NCI-H128 (cell line): ENCODE results near the gene IQGAP3.

Source experiments
- DNase-seq: peaks from one replicate; lab custom pipeline; 2025; ENCODE audit not compliant: unreplicated experiment; lab: John Stamatoyannopoulos, UW

Gene IQGAP3

DNA sequence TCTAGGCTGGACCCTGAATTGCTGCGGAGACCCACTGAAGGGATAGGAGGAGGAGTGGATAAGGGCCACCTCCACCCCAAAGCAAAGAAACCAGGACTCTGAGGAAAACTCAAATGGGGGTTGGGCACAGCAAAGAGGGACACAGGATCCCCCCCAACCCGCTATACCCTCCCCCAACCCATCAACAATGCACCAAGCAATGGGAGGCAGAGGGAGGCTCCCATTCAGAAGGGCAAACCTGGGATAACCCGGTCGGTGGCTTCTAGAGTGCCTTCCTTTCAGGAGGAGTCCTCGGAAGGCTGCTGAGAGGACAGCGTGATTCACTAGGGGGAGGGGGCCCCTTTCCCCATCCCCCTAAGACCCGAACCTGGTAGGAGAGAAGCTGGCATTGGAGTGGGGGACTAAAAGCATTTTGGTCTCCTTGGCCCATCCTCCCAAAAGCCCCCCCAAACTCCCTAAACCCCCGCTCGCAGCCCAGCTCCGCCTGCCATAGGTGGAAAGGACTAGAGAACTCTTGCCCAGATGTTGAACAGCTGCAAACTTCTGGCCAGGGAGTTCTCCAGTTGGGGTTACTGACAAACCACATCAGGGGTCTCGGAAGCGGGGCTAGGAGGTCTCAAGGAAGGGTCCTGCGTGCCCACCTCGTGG is 73.0 kb downstream of the IQGAP3 start:
- no peak for DNase-seq

GRCh38 chr1:156498432-156499193 is 73.8 kb downstream of the IQGAP3 start:
- no peak for DNase-seq

- DNase-seq, result no peak
Observed at GRCh38 chr1:156497743-156498431, 74.5 kb downstream of the IQGAP3 start.

DNA sequence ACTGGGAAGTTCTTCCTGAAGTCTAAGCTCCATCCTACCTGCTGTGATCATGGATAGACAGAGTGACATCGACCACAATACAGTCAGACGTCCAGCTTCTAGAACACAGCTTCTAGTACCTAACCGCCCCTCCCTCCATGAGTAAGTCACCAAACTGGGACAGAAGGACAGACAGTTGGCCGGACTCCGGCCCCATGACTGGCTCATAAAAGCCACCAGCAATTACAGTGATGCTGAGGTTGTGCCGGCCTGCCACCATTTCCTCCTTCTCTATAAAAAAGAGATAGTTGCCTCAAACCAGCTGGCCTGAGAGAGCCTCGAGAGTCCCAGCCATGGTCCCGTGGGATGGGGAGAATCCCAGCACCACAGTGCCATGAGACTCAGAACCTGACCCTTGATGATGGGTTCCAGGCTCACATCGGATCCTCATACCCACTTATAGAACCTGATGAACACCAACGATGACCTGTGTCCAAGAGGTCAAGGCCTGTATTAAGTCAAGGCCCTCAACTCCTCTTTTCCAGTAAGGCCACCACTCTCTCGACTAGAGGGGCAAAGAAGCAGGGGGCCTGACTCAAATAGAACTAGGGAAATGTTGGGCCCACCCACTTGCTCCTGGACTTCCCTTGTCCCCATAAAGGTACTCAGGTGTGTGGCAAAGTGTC is 75.2 kb downstream of the IQGAP3 start:
- no peak for DNase-seq

DNA sequence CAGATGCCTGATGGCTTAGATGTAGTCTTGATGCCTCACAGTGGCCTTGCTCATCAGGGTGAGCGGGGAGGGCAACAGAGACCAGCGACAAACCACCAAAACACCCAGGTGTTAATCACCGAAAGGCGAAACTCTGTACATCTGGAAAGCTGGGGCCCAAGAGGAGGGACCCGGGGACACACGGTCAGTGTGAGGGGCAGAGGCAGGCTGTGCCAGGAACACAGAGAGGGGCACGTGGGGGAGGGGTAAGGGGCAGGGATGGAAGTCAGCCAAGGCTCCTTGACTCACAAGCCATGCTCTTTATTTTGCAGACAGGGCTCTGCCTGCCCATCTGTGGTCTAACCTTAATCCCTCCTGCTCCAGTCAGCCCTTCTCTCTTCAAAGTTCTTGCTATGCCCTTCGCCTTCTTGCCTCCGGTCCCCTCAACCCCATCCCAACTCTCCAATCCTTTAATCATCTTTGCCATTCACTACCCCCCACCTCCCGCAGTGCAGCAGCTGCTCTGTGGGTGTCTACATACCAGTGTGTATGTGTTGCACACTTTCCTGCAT is 76.1 kb downstream of the IQGAP3 start:
- no peak for DNase-seq

DNA sequence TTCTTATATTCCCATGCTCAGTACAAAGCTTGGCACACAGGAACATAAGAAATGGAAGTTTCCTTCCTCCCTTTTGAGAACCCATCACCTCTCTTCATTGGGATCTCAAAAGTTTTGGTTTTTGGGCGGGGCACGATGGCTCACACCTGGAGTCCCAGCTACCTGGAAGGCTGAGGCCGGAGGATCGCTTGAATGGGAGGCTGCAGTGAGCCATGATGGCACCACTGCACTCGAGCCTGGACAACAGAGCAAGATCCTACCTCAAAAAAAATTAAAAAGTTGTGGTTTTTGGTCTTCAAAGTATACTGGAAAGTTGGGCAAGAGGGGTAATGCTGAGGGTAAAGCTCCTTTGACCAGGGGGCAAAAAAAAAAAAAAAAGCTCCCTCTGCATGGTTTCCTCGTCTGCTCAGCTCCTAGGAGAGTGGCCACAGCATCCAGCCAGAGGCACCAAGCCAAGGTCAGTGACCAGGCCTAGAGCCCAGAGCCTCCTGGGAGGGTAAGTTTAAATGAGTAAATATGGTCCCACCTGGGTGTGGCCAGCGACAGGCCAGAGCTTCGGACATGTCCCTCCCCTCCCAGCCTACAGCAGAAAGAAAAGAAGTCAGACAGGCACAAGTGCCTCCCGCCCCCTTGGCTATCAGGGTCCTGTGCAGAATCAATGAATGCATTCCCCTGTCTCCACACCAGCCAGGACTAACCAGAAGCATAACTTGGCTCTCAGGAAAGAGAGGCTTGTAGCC is 76.8 kb downstream of the IQGAP3 start:
- no peak for DNase-seq

DNA sequence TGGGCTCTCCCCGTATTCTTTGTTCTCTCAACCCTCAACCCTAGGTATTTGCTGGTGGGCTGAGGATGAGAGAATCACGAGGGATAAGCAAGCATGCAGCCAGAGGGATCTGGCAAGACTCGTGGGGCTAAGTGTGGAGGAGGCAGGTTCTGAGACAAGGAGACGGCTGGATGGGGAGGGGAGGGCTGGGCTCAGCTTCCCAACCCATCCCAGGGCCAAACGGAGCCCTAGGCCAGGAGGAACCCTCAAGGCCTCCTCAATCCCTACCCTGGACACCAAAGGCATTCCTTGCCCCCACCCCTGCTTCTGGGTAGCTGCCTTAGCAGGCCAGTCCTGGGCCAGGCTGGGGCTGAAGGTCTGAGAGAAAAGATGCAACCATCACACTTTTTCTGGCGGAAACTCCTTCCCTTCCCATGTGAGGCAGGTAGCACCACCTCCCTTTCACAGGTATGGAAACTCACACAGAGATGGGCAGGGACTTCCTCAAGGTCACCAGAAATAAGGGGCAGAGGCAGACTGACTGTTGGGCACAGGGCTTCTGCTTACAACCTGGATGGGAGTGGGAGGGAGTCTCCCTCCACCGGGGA is 78.0 kb downstream of the IQGAP3 start:
- no peak for DNase-seq

DNA sequence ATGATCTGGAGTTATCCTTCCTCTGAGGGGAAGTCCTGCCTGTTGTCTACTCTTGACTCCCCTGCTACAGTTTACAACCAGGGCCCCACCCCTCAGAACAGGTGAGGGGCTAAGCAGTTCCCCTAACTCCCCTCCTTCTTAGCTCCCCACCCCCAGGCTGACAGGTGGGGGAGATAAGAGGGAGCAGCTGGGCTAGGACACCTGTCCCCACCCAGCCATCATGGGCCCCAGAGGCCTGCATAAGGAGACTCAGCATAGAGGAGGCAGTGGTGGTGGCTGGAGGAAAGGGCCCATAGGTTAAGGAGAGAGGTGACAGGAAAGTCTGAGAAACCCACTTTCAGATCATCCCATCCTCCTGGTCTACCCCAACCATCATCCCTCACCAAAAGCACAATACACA is 78.6 kb downstream of the IQGAP3 start:
- DNase-seq, result no peak

DNA sequence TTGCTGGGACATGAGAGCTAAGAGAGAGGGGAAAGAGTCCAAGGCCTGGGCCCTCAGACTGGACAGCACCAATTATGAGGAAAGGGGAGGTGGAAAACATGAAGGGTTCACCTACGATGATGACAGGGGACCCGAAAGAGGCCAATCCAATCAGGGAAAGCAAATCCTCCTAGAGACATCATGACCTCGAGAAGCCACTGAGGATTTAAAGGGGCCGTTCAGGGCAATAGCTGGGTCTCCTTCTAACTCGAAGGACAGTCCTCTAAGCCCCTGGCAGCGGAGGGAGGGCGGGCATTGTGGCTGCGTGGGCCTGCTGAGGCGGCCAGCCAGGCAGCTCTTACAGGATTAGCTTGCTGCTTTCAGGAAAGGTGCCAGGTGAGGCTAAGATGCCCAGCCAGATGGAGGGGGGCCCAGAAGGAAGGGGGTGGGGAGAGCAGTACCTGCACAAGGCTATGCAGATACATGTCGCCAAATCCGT is 79.2 kb downstream of the IQGAP3 start:
- no peak for DNase-seq

DNA sequence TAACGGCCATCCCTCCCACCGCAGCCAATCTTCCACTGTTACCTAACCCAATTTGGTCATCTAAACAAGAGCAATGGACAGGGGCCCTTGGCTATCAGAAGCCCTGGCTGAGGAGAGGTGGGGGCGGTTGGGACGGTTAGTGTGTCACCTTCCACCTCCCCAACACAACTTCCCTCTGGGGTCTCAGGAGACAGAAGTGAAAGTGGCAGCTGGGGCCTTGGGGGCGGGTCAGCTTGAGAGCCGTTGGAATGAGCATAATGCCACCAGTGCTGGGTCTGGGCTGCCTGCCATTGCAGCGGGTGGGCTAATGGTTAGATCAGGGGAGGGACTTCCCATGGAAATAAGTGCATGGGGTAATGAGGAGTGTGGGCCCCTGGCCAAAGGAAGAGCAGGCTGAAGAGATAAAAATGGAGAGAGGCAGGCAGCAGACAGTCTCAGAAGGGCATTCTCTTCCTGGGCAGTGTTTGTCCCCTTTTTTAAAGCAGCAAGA is 79.7 kb downstream of the IQGAP3 start:
- DNase-seq, result no peak

DNA sequence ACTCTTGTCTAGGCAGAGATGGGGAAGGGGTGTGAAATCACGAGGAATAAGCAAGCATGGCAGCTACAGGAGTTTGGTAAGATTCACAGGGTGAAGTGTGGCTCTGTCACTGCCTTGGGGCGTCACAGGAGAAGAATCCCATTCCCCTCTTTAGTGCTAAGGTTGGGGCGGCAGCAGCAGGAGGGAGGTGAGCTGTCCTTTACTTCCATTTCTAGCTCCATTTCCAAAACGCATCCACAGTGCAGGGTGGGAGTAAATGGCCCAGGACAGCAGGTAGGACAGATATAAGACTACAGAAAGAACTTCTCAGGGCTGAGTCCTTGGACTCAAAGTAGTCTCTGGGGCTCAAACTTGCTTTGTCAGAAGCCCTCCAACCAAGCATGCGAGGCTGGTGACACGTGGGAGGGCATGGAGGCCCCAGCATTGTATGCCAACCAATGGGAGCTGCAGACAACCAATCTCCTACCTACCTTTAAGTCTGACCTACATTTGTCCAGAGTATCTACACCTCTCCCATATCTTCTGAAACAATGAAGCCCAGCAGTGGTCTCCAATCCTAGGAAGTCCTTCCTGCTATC is 80.3 kb downstream of the IQGAP3 start:
- DNase-seq, result no peak

DNA sequence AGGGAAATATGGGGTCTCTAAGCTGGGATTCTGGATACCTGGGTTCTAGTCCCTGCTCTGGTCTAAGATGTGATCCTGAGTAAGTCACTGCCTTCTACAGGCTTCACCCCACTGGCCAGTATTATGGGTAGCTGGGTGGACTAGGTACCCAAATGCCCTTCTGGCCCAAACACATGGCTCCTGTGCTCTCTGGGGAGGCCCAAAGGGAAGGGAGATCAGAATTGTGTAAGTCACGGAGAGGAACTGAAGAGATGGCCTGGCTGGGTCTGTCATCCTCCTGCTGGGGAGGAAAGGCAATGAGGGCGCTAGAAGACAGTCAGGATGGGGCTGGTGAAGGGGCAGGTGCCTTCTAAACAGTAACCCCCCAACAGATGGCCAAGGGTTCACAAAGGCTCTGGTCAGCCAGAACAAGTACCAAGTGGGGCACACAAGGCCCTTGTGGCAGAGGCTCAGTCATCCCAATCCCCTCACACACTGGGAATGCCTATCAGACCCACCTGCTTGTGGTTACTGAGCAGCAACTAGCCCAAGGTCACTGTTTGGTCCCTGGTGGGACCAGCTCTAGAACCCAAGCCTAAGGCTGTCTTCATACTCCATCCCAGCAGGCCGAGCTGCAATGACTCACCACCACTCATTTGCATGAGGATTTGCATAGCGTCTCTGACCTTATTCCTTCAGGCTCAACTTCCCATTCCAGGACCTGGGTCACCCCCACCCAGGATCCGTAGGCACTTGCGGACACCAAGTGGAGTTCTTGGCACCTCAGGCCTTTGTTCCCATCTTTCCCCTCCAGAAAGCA is 81.0 kb downstream of the IQGAP3 start:
- DNase-seq, result no peak

DNA sequence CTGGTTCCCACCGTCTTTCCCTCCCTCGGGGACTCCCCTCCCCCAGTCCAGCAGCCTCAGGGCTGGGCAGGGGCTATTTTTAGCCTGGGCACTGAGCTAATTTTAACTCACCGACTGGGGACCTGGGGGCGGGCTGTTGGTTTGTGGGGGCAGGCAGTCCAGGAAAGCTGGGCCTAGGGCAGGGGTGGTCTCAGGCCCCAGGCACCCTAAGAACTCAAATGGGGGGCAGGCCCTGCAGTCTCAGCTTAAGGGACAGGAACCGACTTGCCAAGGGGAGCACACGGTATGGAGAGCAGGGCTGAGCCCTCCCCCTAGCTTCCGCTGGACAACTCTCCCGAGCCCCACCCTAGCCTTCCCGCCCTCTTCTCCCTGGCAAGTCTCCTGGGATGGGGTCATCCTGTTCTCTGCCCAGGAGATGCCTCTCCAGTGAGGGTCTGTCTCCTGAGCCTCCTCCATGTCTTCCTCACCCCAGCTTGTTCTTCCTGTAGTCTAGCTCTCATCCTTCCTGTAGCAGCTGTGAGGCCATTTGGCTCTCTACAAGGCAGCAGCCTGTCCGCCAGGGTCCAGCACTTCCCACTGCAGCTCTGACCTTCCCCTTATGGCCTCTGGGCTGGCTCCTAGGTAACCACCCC is 81.8 kb downstream of the IQGAP3 start:
- no peak for DNase-seq

GRCh38 chr1:156489935-156490293 is 82.5 kb downstream of the IQGAP3 start:
- DNase-seq, result no peak

GRCh38 chr1:156489166-156489934 is 83.0 kb downstream of the IQGAP3 start:
- DNase-seq, result peak; percentile 47

DNA sequence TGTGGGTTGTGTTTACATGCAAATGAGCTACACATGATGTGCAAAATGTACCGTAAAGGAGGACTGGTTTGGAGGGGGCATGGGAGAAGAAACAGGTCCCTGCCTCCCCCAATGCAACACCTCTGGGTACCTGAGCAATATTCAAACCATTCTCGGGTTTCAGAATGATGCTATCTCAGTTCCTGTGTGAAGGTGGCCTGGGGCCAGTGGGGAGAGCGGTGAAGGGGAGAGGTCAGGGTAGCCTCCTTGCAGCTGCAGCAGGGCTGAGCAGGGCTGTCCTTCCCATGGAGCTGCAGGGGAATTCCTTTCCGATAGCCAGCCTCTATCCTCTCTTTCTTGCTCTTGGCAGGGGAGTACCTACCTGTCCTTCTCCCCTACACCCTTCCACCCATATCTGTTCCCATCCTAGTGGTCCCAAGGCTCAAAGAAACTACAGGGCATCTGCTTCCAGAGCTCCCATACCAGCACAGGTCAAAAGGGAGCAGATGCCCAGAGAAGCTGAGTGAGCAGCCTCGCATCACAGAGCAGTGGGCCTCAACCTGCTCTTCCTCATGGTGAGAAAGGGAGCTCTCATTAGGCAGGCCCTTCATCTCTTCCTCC is 83.7 kb downstream of the IQGAP3 start:
- no peak for DNase-seq

DNA sequence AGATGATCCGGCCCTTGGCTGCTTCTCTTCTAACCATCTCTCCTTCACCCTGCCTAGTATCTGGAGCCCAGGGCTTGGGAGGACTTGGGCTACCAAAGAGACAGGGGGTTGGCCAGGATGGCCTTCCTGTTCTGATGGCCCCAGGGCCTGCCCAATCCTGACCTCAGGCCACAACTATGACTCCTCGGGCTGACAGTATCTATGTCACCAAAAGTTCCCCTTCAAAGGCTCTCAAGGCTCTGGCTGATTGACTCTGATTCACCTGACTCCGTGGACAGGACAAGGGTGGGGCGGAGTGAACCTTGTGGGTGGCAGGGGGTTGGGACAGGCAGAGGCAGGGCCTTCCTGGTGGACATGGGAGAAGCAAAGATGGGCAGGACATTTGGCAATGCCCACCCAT is 84.5 kb downstream of the IQGAP3 start:
- DNase-seq, result no peak
